C4-2B (cell line): ENCODE results near the gene FRMD4A.

Experiments
- ZFX ChIP-seq: fragments of 450-650 bp; IDR thresholded peaks from 2 replicates; pipeline ENCODE4 v1.6.1; 2017
- TF ChIP-seq, protein P1 (sequence below): fragments of 450-650 bp; conservative IDR thresholded peaks from 2 replicates; pipeline ENCODE4 v1.5.1; 2017; ENCODE audit warnings: mild to moderate bottlenecking

DNA sequence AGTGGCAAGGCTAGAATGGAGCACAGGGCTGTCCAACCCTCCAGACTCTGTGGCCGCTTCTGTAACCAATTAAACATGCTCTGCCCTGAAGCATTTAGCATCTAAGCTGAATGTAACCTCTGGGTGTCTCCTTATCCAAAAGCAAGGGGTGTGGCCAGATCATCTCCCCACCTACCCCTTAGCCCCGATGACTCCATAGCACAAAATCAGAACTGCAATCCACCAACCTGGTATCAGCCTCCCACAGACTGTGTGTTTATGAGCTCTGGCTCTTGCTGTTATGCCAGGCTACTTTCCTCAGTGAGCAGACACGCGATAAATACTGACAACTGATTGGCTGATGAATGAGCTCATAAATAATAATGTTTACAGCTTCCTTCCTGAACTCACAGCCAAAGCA lies 3.2 kb downstream of the FRMD4A start:
- TF ChIP-seq, protein P1, sequence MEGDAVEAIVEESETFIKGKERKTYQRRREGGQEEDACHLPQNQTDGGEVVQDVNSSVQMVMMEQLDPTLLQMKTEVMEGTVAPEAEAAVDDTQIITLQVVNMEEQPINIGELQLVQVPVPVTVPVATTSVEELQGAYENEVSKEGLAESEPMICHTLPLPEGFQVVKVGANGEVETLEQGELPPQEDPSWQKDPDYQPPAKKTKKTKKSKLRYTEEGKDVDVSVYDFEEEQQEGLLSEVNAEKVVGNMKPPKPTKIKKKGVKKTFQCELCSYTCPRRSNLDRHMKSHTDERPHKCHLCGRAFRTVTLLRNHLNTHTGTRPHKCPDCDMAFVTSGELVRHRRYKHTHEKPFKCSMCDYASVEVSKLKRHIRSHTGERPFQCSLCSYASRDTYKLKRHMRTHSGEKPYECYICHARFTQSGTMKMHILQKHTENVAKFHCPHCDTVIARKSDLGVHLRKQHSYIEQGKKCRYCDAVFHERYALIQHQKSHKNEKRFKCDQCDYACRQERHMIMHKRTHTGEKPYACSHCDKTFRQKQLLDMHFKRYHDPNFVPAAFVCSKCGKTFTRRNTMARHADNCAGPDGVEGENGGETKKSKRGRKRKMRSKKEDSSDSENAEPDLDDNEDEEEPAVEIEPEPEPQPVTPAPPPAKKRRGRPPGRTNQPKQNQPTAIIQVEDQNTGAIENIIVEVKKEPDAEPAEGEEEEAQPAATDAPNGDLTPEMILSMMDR: no peak
- TF ChIP-seq ZFX: no peak
